Mesothelial cell of epicardium (in vitro differentiated cells): Measurements from ENCODE around the gene IGFBP2. TPM values are rescaled to one million over a fixed set of nuclear protein-coding genes. Genes with fewer than 3 reads are reported as not detected.

ENCODE experiments used
- DNase-seq, 2 experiments: peaks; one replicate each; pipeline ENCODE4 v3.0.0; 2021; ENCODE audit warnings: low spot score in 2 of 2; ENCODE audit not compliant: unreplicated experiment in 2 of 2
- H3K27ac Mint-ChIP-seq: 2 replicates; pipeline ENCODE4 v1.8.0; 2021; ENCODE audit warnings: mixed read lengths
- H3K27me3 Mint-ChIP-seq: 2 replicates; pipeline ENCODE4 v1.8.0; 2021; ENCODE audit warnings: low read depth, mixed read lengths
- H3K36me3 Mint-ChIP-seq: 2 replicates; pipeline ENCODE4 v1.8.0; 2021; ENCODE audit warnings: mixed read lengths
- H3K4me1 Mint-ChIP-seq: 2 replicates; pipeline ENCODE4 v1.8.0; 2021; ENCODE audit warnings: mixed read lengths
- H3K4me3 Mint-ChIP-seq: 2 replicates; pipeline ENCODE4 v1.8.0; 2021; ENCODE audit warnings: mild to moderate bottlenecking, moderate library complexity, mixed read lengths
- H3K9me3 Mint-ChIP-seq: 2 replicates; pipeline ENCODE4 v1.8.0; 2021; ENCODE audit warnings: mixed read lengths
- total RNA-seq: library from RNA; stranded (reverse); gene quantifications from 3 replicates; pipeline ENCODE4 v1.2.1, GENCODE V29; 2021
- TF ChIP-seq, protein P1 (sequence below): fragments of 200-600 bp; sonication (generic); IDR thresholded peaks from one replicate; pipeline ENCODE4 v1.5.0; 2021; ENCODE audit warnings: antibody characterized with exemption; ENCODE audit not compliant: unreplicated experiment

The IGFBP2 gene
- total RNA-seq, 1 donor from 2014 or later, result 376 TPM

DNA sequence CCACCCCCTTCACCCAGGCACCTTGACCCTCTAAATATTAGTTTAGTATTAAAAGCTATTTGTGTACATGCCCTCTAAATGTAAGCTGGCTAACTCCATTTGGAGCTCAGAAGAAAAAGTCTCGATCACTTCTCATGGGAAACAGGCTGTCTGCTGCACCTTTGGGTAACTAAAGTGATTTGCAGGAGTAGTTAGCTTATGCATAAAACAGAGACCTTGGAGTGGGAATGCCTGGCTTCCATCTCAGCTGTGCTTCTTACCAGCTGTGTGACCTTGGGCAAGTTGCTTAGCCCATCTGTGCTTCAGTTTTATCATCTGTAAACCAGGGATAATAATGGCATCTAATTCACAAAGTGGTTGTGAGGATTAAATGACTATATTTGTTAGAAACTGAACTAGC lies 29.9 kb downstream of the IGFBP2 start:
- no peak overlapping the region for H3K4me3 Mint-ChIP-seq
- TF ChIP-seq, protein P1, sequence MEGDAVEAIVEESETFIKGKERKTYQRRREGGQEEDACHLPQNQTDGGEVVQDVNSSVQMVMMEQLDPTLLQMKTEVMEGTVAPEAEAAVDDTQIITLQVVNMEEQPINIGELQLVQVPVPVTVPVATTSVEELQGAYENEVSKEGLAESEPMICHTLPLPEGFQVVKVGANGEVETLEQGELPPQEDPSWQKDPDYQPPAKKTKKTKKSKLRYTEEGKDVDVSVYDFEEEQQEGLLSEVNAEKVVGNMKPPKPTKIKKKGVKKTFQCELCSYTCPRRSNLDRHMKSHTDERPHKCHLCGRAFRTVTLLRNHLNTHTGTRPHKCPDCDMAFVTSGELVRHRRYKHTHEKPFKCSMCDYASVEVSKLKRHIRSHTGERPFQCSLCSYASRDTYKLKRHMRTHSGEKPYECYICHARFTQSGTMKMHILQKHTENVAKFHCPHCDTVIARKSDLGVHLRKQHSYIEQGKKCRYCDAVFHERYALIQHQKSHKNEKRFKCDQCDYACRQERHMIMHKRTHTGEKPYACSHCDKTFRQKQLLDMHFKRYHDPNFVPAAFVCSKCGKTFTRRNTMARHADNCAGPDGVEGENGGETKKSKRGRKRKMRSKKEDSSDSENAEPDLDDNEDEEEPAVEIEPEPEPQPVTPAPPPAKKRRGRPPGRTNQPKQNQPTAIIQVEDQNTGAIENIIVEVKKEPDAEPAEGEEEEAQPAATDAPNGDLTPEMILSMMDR, result no peak
- H3K27me3 Mint-ChIP-seq, result no peaks in the 10 kb centered on the region
- no peaks in the 10 kb centered on the region for H3K9me3 Mint-ChIP-seq
- peaks cover 18% of the 10 kb centered on the region for H3K36me3 Mint-ChIP-seq
- DNase-seq, result no peak
- no peak overlapping the region for H3K27ac Mint-ChIP-seq
- H3K4me1 Mint-ChIP-seq, result peaks cover 44% of the 10 kb centered on the region

DNA sequence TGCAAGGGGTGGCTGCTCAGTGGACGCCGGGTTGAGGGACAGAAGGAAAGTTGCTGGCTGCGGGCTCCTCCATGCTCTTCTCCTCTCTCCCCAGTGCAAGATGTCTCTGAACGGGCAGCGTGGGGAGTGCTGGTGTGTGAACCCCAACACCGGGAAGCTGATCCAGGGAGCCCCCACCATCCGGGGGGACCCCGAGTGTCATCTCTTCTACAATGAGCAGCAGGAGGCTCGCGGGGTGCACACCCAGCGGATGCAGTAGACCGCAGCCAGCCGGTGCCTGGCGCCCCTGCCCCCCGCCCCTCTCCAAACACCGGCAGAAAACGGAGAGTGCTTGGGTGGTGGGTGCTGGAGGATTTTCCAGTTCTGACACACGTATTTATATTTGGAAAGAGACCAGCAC lies 30.6 kb downstream of the IGFBP2 start:
- peaks cover 41% of the 10 kb centered on the region for H3K4me1 Mint-ChIP-seq
- no peak for DNase-seq
- H3K27ac Mint-ChIP-seq, result peak overlapping the region; percentile 39
- H3K27me3 Mint-ChIP-seq, result no peaks in the 10 kb centered on the region
- H3K9me3 Mint-ChIP-seq, result no peaks in the 10 kb centered on the region
- no peak overlapping the region for H3K4me3 Mint-ChIP-seq
- peaks cover 16% of the 10 kb centered on the region for H3K36me3 Mint-ChIP-seq
- TF ChIP-seq, protein P1, result no peak

DNA sequence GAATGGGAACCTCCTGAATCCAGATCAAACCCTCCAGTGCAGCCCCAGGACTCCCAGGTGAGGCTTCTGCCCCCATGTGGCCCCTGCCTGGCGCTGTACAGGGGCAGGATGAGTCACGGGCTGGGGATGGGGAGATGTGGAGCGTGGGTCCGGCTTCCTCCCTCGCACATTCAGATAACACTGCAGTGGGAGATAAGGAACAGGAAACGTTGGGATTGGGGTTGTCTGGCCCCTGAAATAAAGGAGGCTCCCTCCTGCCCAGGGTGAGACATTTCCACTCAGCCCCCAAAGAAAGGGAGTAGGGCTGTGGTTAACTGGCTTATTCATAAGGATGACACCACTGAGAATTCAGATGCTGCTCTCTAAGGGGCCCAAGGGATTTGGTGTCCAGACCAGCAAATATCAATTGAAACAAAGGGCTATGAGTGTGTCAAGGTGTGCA lies 31.4 kb downstream of the IGFBP2 start:
- Mint-ChIP-seq H3K9me3 (no peaks in the 10 kb centered on the region), H3K36me3 (peaks cover 16% of the 10 kb centered on the region), H3K4me3 (no peak overlapping the region), H3K27ac (peak overlapping the region; percentile 71), H3K4me1 (peaks cover 33% of the 10 kb centered on the region), H3K27me3 (no peaks in the 10 kb centered on the region)
- TF ChIP-seq, protein P1, result no peak
- DNase-seq, result no peak

DNA sequence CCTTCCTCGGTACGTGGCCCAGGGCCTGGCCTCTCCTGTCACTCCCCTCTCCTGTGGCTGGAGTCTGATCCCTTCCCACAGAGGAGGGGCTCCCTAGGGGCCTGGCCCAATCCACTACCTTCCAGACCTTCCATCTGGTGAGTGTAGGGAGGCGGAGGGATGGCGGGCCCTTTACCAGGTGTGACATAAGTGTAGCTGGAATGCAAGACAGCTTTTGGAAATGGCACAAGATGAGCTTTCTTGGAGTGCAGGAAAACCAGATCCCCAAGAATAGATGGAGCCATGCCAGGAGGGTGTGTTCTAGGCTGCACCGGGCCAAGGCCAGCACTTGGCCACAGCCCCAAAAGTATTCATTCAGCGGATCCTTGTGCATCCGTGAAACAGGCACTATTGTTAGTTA lies 32.0 kb downstream of the IGFBP2 start:
- Mint-ChIP-seq H3K9me3 (no peaks in the 10 kb centered on the region), H3K27ac (peak overlapping the region; percentile 71), H3K27me3 (no peaks in the 10 kb centered on the region), H3K4me3 (no peak overlapping the region), H3K4me1 (peaks cover 27% of the 10 kb centered on the region), H3K36me3 (peaks cover 15% of the 10 kb centered on the region)
- TF ChIP-seq, protein P1, result no peak
- no peak for DNase-seq

DNA sequence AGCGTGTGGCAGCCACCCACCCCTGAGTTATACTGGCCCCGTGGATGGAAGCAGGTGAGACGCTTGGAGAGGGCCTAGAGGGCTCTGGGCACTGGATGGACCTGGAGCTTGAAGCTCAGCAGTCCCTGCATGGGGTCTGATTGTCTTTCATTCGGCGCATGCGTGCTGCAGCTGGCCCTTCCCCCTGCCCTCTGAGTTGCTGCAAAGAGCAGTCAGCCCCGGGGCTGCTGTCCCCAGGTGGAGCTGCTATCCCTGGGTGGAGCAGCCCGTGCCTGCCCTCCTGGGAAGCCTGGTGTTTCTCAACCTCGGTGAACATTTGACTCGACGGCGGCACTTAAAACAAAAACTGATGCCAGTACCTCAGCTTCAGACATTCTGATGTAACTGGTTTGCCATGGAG lies 32.5 kb downstream of the IGFBP2 start:
- H3K27ac Mint-ChIP-seq, result peak overlapping the region; percentile 68
- TF ChIP-seq, protein P1, result no peak
- DNase-seq, result peak in 1 of 2 experiments; percentile 52
- peaks cover 24% of the 10 kb centered on the region for H3K4me1 Mint-ChIP-seq
- no peaks in the 10 kb centered on the region for H3K27me3 Mint-ChIP-seq
- H3K4me3 Mint-ChIP-seq, result no peak overlapping the region
- H3K36me3 Mint-ChIP-seq, result peaks cover 11% of the 10 kb centered on the region
- H3K9me3 Mint-ChIP-seq, result no peaks in the 10 kb centered on the region
